Ovary (tissue), 3 donors: ENCODE measurements around the gene CD7.

Experiments used
- CTCF ChIP-seq, 3 donors: fragments of 450-650 bp in 2 of 3; fragments of 200-600 bp in 1 of 3; IDR thresholded peaks; one replicate each; pipeline versions ENCODE4 v1.5.1 to v1.8.0; 2016 to 2022; ENCODE audit warnings: antibody characterized with exemption in 3 of 3, mild to moderate bottlenecking in 1 of 3
- POLR2A ChIP-seq: fragments of 450-650 bp; IDR thresholded peaks from one replicate; pipeline ENCODE4 v1.6.1; 2017; ENCODE audit warnings: antibody characterized with exemption, mild to moderate bottlenecking, moderate library complexity
- donor health status: DM: no; HTN: no; CAD: no.

GRCh38 chr17:82294064-82294773 lies 23.2 kb downstream of the CD7 start:
- TF ChIP-seq CTCF (IDR thresholded peaks at IDR 0.05) (no peak), POLR2A (no peak)
